ENCODE data around the gene RACK1.
A peak's percentile ranks its signal among the peaks of the same experiment; 100 is the strongest.

Gene RACK1

DNA sequence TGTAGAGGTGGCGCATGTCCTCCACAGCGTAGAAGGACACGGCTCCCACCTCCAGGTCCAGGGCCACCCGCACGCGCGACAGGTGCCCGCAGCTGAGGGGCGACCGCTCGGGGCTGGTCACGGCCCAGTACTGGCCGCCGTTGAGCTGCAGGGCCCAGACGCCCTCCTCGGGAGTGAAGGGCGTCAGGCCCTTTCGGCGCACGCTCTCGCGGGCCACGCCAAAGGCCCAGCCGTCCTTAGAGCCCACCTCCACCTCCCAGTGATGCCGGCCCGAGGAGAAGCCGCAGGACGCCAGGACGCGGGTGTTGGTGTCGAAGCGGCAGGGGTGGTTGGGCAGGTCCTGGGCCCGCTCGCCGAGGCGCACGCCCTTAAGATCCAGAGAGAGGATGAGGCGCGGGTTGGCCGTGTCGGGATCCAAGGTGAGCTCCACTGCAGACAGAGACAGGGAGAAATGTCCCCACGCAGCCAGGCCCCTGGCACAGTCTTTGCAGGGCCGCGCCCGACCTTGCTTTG, 48.4 kb downstream of the RACK1 start:
- DNase-seq, result no peak
- Mint-ChIP-seq H3K27ac (no peak overlapping the region), H3K27me3 (peaks cover 43% of the 10 kb centered on the region), H3K36me3 (peaks cover 4% of the 10 kb centered on the region), H3K4me1 (peaks cover 11% of the 10 kb centered on the region), H3K4me3 (no peak overlapping the region), H3K9me3 (no peaks in the 10 kb centered on the region)
- CTCF ChIA-PET, result no interaction called here

DNA sequence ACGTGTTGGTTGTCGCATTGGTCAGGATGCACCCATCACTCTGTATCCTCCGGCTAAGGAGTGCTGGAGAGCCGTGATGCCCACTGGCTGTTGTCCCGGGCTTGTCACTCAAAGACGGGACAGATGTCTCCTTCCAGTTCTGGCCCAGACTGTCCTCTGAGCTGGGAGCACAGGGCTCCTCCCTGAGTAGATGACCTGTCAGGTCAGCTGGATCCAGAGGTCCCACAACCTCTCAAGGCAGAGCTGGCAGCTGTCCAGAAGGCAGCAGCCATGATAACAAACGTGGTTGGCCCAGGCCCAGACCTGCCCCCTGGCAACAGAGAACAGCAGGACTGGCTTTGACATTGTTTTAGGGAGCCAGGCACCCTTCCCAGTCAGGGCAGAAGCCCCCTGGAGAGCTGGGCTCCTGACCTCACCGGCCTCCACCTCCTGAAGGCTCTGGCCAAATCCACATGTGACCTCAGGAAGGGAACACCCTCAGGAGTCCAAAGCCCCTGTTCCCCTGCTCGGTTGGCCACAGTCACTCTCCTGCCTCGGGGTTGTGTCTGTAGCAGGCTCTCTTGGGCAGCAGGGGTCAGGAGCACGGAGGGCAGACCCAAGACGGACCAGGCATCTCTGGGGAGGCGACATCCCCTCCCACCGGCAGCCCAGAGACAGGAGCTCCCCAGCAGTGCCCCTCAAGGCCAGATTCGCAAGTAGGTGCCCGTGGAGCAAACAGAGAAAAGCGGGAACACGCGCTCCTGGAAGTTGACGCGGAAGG, 49.0 kb downstream of the RACK1 start:
- DNase-seq, result no peak
- H3K4me1 Mint-ChIP-seq, result peaks cover 11% of the 10 kb centered on the region
- H3K4me3 Mint-ChIP-seq, result no peak overlapping the region
- no peaks in the 10 kb centered on the region for H3K9me3 Mint-ChIP-seq
- H3K27ac Mint-ChIP-seq, result no peak overlapping the region
- CTCF ChIA-PET, result no interaction called here
- peaks cover 4% of the 10 kb centered on the region for H3K36me3 Mint-ChIP-seq
- H3K27me3 Mint-ChIP-seq, result peaks cover 38% of the 10 kb centered on the region

DNA sequence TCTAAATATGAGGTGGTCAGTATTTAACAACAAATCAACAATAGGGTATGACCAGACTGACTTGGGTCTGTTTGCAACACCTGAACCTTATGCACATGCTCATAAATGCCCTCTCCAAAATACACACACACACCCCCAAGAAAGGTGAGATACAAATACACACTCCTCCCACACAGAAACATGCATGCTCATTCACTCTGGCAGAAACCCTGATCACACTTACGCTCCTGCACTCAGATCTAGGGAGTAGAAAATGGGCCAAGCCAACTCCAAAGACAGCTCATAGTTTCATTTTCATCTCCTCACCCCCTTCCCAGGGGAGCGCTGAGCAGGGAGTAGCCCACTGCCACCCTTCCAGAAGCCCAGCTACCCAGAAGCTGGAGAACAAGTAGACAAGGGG, 50.0 kb downstream of the RACK1 start:
- Mint-ChIP-seq H3K4me3 (no peak overlapping the region), H3K4me1 (peaks cover 15% of the 10 kb centered on the region), H3K27ac (no peak overlapping the region), H3K27me3 (peaks cover 33% of the 10 kb centered on the region), H3K36me3 (peaks cover 7% of the 10 kb centered on the region), H3K9me3 (no peaks in the 10 kb centered on the region)
- CTCF ChIA-PET, result interaction anchor here (1.1 kb wide), 1 partner anchor 13 kb away, joined by 4 read pairs; no protein-coding TSS in a partner anchor
- DNase-seq, result no peak

DNA sequence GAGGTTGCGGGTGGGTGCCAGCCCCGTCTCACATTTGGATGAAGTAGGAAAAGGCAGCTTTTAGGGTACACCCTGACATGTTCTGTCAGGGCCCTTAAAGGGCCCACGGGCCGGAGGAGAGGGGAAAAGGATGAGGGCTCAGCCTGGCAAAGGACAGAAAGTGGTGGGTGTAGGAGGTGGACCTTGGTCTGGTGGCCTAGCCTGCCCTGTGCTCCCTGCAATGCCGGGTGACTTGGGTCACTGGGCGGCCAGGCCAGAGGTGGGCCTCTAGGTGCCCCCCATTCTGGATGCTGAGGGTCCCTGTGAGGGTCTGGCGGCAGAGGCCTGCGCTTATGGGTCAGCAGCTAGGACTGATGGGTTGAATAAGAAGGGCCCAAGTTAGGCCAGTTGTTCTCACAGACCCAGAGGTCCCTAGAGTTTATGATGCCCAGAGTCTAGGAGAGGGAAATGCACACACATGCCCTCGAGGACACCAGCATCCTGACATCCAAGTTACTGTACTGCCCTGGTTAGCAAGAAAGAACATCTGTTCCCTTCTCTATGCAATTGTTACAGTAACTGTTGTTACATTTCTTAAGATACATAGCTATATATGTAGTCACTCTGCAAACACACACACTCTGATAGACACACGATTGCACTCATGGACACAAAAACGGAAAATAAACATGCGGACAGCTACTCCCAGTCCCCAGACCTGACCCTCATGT, 51.2 kb downstream of the RACK1 start:
- H3K36me3 Mint-ChIP-seq, result peaks cover 11% of the 10 kb centered on the region
- H3K9me3 Mint-ChIP-seq, result no peaks in the 10 kb centered on the region
- peaks cover 31% of the 10 kb centered on the region for H3K27me3 Mint-ChIP-seq
- peak overlapping the region; percentile 86 for H3K4me3 Mint-ChIP-seq
- CTCF ChIA-PET, result interaction anchor here (0.8 to 4.4 kb wide), 6 partner anchors 8 to 51 kb away, joined by 3 to 22 read pairs (median 4); partner anchors contain the start of genes RACK1 and TRIM7
- H3K4me1 Mint-ChIP-seq, result peaks cover 25% of the 10 kb centered on the region
- DNase-seq, result no peak
- peak overlapping the region; percentile 95 for H3K27ac Mint-ChIP-seq

DNA sequence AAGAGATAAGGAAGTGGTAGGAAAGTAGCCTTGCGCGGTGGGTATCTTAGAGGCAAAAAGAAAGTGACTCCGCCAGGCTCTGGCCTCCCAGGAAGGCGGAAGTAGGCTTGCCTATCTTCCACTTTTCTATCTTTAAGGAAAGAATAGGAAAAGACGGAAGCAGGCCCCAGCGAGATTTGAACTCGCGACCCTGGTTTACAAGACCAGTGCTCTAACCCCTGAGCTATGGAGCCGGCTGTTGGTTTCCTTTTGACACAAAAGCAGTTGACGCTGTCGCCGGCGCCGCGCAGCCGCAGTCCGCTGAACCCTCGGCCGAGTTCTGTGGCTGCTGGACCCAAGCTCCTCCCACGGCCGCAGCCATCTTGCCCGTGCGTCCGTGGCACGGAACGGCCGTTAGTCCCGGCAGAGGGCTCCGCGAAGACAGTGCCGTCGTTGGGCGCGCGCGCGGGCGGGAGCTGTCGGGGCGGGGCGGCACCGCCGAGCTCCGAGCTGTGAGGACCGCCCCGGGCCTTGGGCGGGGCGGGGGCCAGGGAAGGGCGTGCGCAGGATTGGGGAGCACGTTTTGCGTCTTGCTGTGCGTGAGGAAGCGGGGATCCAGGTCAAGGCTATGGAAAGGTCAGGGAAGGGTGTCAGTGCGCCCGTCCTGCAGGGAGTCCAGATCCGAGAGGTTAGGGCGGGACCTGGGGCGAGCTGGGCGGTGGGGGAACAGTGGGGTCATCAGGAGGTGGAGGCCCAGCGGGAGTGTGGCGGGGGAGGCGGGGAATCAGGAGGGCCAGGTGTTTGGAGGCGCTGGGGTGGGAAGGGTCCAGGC, 52.0 kb downstream of the RACK1 start:
- Mint-ChIP-seq H3K4me3 (peak overlapping the region; percentile 86), H3K27me3 (peaks cover 27% of the 10 kb centered on the region), H3K4me1 (peaks cover 29% of the 10 kb centered on the region), H3K9me3 (no peaks in the 10 kb centered on the region), H3K36me3 (peaks cover 11% of the 10 kb centered on the region), H3K27ac (peak overlapping the region; percentile 95)
- CTCF ChIA-PET, result interaction anchor here (0.8 to 4.4 kb wide), 4 partner anchors 10 to 52 kb away, joined by 3 to 22 read pairs (median 7); partner anchors contain the start of genes RACK1 and TRIM7
- peak; percentile 95 for DNase-seq

DNA sequence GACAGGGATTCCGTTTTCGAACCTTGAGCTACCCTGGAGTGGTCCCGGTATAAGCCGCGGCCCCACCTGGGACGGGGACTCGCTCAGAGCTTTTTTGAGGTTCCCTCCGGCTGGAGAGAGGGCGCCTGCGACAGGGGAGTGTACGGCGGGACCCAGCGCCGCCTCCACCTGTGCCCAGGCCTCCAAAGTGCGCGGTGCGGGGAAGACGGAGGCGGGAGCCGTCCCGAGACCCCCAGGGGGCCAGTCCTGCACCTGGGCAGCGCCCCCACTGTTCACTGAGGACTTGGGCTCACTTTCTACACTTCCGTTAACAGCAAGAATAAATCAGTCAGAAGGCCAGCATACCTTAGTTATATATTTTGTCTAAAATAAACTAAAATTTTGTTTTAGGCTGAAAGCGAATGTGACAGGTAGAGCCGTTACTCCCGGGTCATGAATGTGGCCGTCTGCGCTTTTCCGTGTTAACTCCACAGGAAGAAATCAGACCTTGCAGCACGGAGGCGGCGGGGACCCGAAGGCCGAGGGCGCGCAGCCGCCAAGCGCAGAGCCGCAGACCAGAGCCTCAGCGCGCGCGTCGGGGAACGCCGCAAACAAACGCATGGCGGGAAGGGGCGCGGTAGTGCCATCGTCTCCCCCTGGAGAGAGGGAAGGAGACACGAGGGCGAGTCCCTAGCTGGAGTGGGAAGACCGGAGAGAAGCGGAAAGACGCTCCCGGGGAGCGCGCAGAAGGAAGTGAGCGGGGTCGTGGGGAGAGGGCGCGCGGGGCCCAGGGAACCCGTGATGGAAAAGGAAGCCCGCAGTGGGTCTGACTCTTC, 52.8 kb downstream of the RACK1 start:
- no peaks in the 10 kb centered on the region for H3K9me3 Mint-ChIP-seq
- peak overlapping the region; percentile 95 for H3K27ac Mint-ChIP-seq
- H3K4me3 Mint-ChIP-seq, result peak overlapping the region; percentile 86
- peaks cover 11% of the 10 kb centered on the region for H3K36me3 Mint-ChIP-seq
- CTCF ChIA-PET, result interaction anchor here (0.6 to 4.4 kb wide), 6 partner anchors 13 to 53 kb away, joined by 3 to 22 read pairs (median 4); partner anchors contain the start of genes RACK1 and TRIM7
- peaks cover 36% of the 10 kb centered on the region for H3K4me1 Mint-ChIP-seq
- peaks cover 27% of the 10 kb centered on the region for H3K27me3 Mint-ChIP-seq
- peak; percentile 64 for DNase-seq

DNA sequence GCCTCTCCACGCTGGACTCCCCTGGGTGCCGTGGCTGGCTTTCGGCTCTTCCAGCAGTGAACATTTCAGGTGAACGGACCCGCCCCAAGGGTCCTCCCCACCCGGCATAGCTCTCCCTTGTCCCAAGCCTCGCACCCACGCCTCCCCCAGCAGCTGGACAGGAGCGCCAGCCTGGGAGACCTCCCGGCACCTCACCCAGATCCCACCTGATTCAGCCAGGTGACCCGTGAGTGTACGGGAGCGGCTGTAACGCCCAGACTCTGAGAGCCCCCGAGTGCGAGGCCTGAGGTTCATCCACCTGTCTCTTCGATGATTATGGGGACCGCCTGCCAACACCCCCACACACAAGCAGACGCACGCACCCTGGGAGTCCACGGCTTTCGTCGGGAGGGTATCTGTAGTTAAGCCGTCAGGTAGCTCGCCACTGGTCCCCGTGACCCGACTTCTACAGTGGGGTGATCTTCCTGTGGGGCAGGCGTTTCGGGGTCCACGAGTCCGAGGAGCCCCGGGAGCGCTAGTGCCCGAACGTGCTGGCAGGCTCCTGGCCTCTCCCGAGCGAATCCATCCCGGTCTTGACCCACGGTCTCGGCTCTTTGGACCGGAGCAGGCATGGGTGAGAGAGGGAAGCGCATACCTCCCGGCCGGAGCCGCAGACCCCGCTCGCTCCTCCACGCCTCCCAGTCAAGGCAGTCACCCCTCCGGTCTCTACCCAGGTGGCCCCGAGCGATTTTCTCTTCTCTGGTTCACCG, 53.6 kb downstream of the RACK1 start:
- Mint-ChIP-seq H3K4me1 (peaks cover 42% of the 10 kb centered on the region), H3K27ac (peak overlapping the region; percentile 95), H3K36me3 (peaks cover 11% of the 10 kb centered on the region), H3K4me3 (peak overlapping the region; percentile 86), H3K27me3 (peaks cover 27% of the 10 kb centered on the region), H3K9me3 (no peaks in the 10 kb centered on the region)
- peak; percentile 46 for DNase-seq
- CTCF ChIA-PET, result interaction anchor here (0.6 to 4.4 kb wide), 5 partner anchors 17 to 55 kb away, joined by 3 to 22 read pairs (median 3); no protein-coding TSS in a partner anchor

DNA sequence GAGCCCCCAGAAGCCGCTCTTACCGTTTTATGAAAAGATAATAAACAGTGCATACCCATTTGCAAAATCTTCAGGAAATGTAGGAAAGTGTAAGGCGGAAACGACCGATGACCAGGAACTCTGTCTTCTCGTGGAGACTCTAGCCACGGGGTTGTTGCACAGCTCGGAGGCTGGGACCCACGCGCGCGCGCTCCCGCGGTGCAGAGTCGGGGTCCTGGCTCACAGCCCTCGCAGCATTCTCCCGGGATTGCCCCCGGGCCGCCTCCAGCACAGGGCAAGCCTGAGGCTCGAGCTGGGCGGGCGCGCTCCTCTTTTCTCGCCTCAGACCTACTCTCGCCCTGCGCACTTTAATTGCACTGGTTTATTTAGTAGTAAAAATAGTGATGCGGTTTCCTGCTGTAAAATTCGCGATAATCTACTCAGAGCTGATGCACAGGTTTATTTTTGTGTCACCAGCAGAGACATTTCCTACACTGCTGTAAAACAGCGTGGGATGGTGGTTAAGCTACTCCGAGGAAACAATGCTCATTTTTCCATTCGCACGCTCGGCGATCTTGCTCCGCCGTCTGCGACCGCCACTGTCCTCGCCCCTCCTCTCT, 54.2 kb downstream of the RACK1 start:
- peak overlapping the region; percentile 86 for H3K4me3 Mint-ChIP-seq
- H3K27ac Mint-ChIP-seq, result peak overlapping the region; percentile 95
- H3K36me3 Mint-ChIP-seq, result peaks cover 11% of the 10 kb centered on the region
- H3K4me1 Mint-ChIP-seq, result peaks cover 47% of the 10 kb centered on the region
- DNase-seq, result peak; percentile 61
- no peaks in the 10 kb centered on the region for H3K9me3 Mint-ChIP-seq
- peaks cover 27% of the 10 kb centered on the region for H3K27me3 Mint-ChIP-seq
- CTCF ChIA-PET, result interaction anchor here (0.6 to 4.4 kb wide), 4 partner anchors 16 to 55 kb away, joined by 3 to 22 read pairs (median 6); no protein-coding TSS in a partner anchor

DNA sequence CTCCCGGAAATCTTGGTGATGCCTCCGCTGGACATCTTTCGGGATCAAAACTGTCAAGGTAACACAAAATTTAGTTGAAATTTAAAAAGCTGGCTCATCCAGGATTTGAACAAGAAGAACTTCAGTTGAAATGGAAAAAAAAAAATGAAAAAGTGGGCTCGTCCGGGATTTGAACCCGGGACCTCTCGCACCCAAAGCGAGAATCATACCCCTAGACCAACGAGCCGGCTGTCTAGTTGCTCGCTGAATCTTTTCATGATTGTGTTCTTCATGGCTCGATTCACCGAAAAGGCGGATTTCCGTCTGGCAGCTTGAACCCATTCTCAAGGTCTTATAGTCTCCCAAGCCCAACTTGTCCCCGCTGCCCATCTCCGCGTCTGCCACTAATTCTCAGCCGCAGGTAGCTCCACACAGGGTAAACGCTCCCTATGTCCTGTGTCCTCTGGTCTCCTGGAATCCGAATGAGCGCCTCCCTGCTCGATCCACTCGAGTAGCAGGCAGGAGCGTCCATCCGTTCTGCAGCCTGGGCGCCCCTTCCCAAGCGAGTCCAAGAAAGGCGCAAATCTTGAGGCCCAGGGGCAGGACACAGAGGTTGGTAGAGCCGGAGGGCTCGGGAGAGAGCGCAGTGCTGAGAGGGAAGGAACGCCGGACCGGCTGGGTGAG, 54.9 kb downstream of the RACK1 start:
- peaks cover 11% of the 10 kb centered on the region for H3K36me3 Mint-ChIP-seq
- H3K4me3 Mint-ChIP-seq, result peak overlapping the region; percentile 86
- no peaks in the 10 kb centered on the region for H3K9me3 Mint-ChIP-seq
- CTCF ChIA-PET, result interaction anchor here (0.6 to 4.4 kb wide), 3 partner anchors 18 to 32 kb away, joined by 3 to 22 read pairs (median 5); no protein-coding TSS in a partner anchor
- H3K4me1 Mint-ChIP-seq, result peaks cover 51% of the 10 kb centered on the region
- H3K27ac Mint-ChIP-seq, result peak overlapping the region; percentile 95
- H3K27me3 Mint-ChIP-seq, result peaks cover 27% of the 10 kb centered on the region
- peak; percentile 79 for DNase-seq

DNA sequence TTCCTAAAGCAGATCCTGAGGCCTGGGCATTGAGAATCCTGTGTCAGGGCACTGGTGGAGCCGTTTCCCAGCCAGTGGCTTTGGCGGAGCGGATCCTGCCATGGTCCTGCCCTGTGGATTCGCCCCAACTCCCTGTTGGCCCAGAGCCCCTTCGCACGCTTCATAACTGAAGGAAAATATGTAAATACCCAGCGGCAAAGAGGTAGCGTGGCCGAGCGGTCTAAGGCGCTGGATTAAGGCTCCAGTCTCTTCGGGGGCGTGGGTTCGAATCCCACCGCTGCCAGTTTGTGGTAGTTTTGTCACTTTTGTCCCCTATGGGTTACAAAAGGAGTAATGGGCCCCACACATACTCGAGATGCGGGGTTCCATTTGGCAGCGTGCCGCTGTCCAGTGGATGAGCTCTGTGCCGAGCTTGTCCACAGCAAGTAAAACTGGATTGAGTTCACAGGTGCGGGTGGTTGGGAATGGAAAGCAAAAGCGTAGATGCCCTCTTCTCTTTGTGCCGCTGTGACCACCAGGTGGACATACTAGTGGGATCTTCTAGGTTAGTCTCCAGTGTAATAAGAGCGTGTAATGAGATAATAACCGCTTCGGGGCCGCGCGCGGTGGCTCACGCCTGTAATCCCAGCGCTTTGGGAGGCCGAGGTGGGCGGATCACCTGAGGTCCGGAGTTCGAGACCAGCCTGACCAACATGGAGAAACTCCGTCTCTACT, 56.0 kb downstream of the RACK1 start:
- Mint-ChIP-seq H3K27ac (peak overlapping the region; percentile 95), H3K9me3 (no peaks in the 10 kb centered on the region), H3K36me3 (peaks cover 11% of the 10 kb centered on the region), H3K27me3 (peaks cover 31% of the 10 kb centered on the region), H3K4me3 (peak overlapping the region; percentile 86), H3K4me1 (peaks cover 51% of the 10 kb centered on the region)
- CTCF ChIA-PET, result interaction anchor here (4.4 kb wide), 1 partner anchor 20 kb away, joined by 22 read pairs; no protein-coding TSS in a partner anchor
- peak; percentile 43 for DNase-seq

DNA sequence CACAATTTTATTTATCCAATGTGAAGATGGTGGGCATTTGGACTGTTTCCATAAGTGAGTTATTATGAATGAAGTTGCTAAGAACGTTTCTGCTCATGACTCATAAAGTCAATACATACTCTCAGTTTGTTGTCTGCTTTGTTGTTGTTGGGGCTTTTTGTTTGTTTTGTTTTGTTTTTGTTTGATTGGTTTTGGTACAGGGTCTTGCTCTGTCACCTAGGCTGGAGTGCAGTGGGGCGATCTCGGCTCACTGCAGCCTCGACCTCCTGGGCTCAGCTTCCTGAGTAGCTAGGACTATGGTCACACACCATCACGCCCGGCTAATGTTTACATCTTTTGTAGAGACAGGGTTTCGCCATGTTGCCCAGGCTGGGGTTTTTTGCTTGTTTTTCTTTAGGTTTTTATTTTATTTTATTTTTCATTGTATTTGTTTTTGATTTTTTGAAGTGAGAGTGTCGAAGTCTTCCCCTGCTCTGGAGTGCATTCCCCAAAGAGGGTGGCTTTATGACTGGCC, 56.7 kb downstream of the RACK1 start:
- Mint-ChIP-seq H3K9me3 (no peaks in the 10 kb centered on the region), H3K4me1 (peaks cover 52% of the 10 kb centered on the region), H3K27ac (no peak overlapping the region), H3K27me3 (peaks cover 35% of the 10 kb centered on the region), H3K36me3 (peaks cover 9% of the 10 kb centered on the region), H3K4me3 (peak overlapping the region; percentile 12)
- no peak for DNase-seq
- CTCF ChIA-PET, result no interaction called here
